ENCODE measurements around the gene KIF6. TPM values are rescaled to one million over a fixed set of nuclear protein-coding genes. Genes with fewer than 3 reads are reported as not detected.

KIF6 gene
- total RNA-seq, 1 experiment from 2014 or later = not detected

DNA sequence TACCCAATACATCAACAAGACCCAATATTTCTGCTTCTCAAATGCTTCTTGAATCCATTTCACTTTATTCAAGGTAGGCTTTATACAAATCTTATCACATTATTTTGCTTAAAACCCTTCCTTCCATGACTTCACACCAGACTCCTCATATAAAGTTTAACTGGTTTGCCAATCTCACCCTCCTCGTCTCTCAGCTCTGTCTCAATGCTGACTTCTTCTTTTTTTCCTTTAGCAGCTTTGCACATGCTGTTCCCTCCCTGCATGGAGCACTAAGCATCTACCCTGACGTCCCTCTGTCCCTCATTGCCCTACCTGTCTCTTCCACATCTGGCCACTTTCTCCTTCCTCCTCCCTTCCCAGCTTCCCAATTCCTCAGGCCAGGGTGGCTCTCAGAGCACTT, 442.4 kb downstream of the KIF6 start:
- POLR2A ChIA-PET = interaction anchor here (0.6 kb wide), 1 partner anchor 1629 kb away, joined by 3 read pairs; no protein-coding TSS in a partner anchor
- no peak overlapping the region for H3K27ac ChIP-seq (ENCODE audit: low read length)
- BruUV-seq (replicated peaks) = no TSS peak
- H3K27me3 ChIP-seq (ENCODE audit: control insufficient read depth, insufficient read depth, low read length) = no peaks in the 10 kb centered on the region
- intact Hi-C loops (cut with micrococcal nuclease; ENCODE audit: unreplicated experiment) (no loop called here), in situ Hi-C loops (cut with HindIII; ENCODE audit: low pct_unique_long_range_greater_than_20kb, low sequenced_read_pairs) (no loop called here)
- ATAC-seq (no peak), DNase-seq (ENCODE audit: low read depth, low spot score) (no peak)
- H3K4me3 ChIP-seq (ENCODE audit: low read depth in 2 of 2, low read length in 2 of 2) = no peak overlapping the region
- no peaks in the 10 kb centered on the region for H3K9me3 ChIP-seq (ENCODE audit: control insufficient read depth, insufficient read depth, low read depth, low read length)
- H3K36me3 ChIP-seq (ENCODE audit: control insufficient read depth, insufficient read depth, low read length) = no peaks in the 10 kb centered on the region
- TF ChIP-seq, protein P1, sequence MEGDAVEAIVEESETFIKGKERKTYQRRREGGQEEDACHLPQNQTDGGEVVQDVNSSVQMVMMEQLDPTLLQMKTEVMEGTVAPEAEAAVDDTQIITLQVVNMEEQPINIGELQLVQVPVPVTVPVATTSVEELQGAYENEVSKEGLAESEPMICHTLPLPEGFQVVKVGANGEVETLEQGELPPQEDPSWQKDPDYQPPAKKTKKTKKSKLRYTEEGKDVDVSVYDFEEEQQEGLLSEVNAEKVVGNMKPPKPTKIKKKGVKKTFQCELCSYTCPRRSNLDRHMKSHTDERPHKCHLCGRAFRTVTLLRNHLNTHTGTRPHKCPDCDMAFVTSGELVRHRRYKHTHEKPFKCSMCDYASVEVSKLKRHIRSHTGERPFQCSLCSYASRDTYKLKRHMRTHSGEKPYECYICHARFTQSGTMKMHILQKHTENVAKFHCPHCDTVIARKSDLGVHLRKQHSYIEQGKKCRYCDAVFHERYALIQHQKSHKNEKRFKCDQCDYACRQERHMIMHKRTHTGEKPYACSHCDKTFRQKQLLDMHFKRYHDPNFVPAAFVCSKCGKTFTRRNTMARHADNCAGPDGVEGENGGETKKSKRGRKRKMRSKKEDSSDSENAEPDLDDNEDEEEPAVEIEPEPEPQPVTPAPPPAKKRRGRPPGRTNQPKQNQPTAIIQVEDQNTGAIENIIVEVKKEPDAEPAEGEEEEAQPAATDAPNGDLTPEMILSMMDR (IDR thresholded peaks at IDR 0.05) = no peak
- no peak for TF ChIP-seq REST (IDR thresholded peaks at IDR 0.05; ENCODE audit: insufficient read depth in 1 of 2, low read depth in 2 of 2, low read length in 1 of 2)
- no peak for TF ChIP-seq POLR2AphosphoS5 (IDR thresholded peaks at IDR 0.05; ENCODE audit: low read depth, low read length)
- no peak for TF ChIP-seq TCF7L2 (IDR thresholded peaks at IDR 0.05; ENCODE audit: low read depth, low read length)
- no peak for TF ChIP-seq SIN3A (IDR thresholded peaks at IDR 0.05; ENCODE audit: borderline replicate concordance, insufficient read depth, low read depth, low read length)
- H3K4me1 ChIP-seq (ENCODE audit: control insufficient read depth, insufficient read depth, low read length) = no peaks in the 10 kb centered on the region; the same call in 1 of the 2 replicates
- CTCF ChIA-PET = no interaction called here

DNA sequence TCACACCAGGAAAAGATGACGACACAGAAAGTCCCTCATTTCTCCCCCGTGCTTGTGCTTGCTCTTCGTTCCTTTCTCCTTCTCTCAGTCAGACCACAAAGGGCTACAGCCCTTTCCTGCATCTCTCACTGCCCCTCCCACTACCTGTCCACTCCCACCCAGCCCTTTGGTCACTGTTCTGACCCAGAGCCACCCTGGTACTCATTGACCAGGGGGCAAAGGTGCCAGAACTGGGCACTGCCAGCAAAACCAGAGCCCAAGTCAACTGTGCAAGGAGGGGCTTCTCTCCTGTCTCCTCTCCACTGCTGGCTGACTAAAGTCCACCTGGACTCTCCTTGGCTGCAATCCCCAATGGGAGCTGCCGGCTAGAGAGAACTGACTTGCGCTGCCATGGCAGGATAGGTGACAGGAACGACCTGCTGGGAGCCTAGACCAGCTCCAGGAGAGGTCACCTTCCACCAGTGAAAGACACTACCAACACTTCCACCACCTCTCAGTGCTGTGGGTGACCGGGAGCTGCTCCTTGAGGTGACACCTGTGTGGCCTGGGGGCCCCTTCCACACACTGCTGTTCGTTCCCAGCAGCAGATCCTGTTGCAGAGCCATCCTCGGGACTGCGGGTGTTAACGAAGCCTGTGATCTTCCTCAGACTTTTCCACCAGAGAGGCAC, 443.8 kb downstream of the KIF6 start:
- Histone ChIP-seq H3K27me3 (ENCODE audit: control insufficient read depth, insufficient read depth, low read length) (no peaks in the 10 kb centered on the region), H3K9me3 (ENCODE audit: control insufficient read depth, insufficient read depth, low read depth, low read length) (no peaks in the 10 kb centered on the region), H3K4me1 (ENCODE audit: control insufficient read depth, insufficient read depth, low read length) (no peaks in the 10 kb centered on the region; the same call in 1 of the 2 replicates), H3K27ac (ENCODE audit: low read length) (no peak overlapping the region), H3K4me3 (ENCODE audit: low read depth in 2 of 2, low read length in 2 of 2) (no peak overlapping the region), H3K36me3 (ENCODE audit: control insufficient read depth, insufficient read depth, low read length) (no peaks in the 10 kb centered on the region)
- in situ Hi-C loops (cut with HindIII; ENCODE audit: low pct_unique_long_range_greater_than_20kb, low sequenced_read_pairs) = no loop called here
- POLR2A ChIA-PET = no interaction called here
- CTCF ChIA-PET = no interaction called here
- intact Hi-C loops (cut with micrococcal nuclease; ENCODE audit: unreplicated experiment) = no loop called here
- no TSS peak for BruUV-seq (replicated peaks)
- TF ChIP-seq TCF7L2 (IDR thresholded peaks at IDR 0.05; ENCODE audit: low read depth, low read length) (no peak), SIN3A (IDR thresholded peaks at IDR 0.05; ENCODE audit: borderline replicate concordance, insufficient read depth, low read depth, low read length) (no peak), REST (IDR thresholded peaks at IDR 0.05; ENCODE audit: insufficient read depth in 1 of 2, low read depth in 2 of 2, low read length in 1 of 2) (no peak), POLR2AphosphoS5 (IDR thresholded peaks at IDR 0.05; ENCODE audit: low read depth, low read length) (no peak)
- TF ChIP-seq, protein P1 (IDR thresholded peaks at IDR 0.05) = no peak
- no peak for ATAC-seq
- DNase-seq (ENCODE audit: low read depth, low spot score) = no peak

Data from Panc1 (cell line).